ENCODE measurements around the gene PCNX3. TPM values are rescaled to one million over a fixed set of nuclear protein-coding genes. Genes with fewer than 3 reads are reported as not detected.

Gene PCNX3
- total and polyA plus RNA-seq, 2 of the 13 experiments (the other 11 are each of a cell fraction or from before 2014, with no cell fraction given): 16.2 to 23.0 TPM

- no peak for TF ChIP-seq STAG1 (CRISPR knock-in tag; IDR thresholded peaks at IDR 0.05)
- TF ChIP-seq ZNF333 (CRISPR knock-in tag; IDR thresholded peaks at IDR 0.05; ENCODE audit: borderline replicate concordance): no peak
- TF ChIP-seq ATM (IDR thresholded peaks at IDR 0.05; ENCODE audit: borderline replicate concordance): no peak
- TF ChIP-seq, protein P1, sequence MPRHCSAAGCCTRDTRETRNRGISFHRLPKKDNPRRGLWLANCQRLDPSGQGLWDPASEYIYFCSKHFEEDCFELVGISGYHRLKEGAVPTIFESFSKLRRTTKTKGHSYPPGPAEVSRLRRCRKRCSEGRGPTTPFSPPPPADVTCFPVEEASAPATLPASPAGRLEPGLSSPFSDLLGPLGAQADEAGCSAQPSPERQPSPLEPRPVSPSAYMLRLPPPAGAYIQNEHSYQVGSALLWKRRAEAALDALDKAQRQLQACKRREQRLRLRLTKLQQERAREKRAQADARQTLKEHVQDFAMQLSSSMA (CRISPR knock-in tag; IDR thresholded peaks at IDR 0.05): no peak
- no peak for TF ChIP-seq NR2F1 (CRISPR knock-in tag; IDR thresholded peaks at IDR 0.05)
- no peak for TF ChIP-seq NFATC3 (CRISPR knock-in tag; IDR thresholded peaks at IDR 0.05)
- TF ChIP-seq IRF2 (CRISPR knock-in tag; IDR thresholded peaks at IDR 0.05): peak; percentile 85
- TF ChIP-seq JUND (CRISPR knock-in tag; IDR thresholded peaks at IDR 0.05): no peak
- peak; percentile 39; the same call in 1 of the 2 replicates for TF ChIP-seq ETV5 (CRISPR knock-in tag; IDR thresholded peaks at IDR 0.05; ENCODE audit: borderline replicate concordance)
- TF ChIP-seq YY1 (IDR thresholded peaks at IDR 0.05; ENCODE audit: insufficient read depth, insufficient replicate concordance, low read depth, low read length): peak; percentile 73
- no peak for TF ChIP-seq HMG20B (CRISPR knock-in tag; conservative IDR thresholded peaks at IDR 0.05)
- TF ChIP-seq ZBTB42 (CRISPR knock-in tag; IDR thresholded peaks at IDR 0.05): no peak
- no peak for TF ChIP-seq ZNF30 (CRISPR knock-in tag; IDR thresholded peaks at IDR 0.05)
- TF ChIP-seq, protein P2, sequence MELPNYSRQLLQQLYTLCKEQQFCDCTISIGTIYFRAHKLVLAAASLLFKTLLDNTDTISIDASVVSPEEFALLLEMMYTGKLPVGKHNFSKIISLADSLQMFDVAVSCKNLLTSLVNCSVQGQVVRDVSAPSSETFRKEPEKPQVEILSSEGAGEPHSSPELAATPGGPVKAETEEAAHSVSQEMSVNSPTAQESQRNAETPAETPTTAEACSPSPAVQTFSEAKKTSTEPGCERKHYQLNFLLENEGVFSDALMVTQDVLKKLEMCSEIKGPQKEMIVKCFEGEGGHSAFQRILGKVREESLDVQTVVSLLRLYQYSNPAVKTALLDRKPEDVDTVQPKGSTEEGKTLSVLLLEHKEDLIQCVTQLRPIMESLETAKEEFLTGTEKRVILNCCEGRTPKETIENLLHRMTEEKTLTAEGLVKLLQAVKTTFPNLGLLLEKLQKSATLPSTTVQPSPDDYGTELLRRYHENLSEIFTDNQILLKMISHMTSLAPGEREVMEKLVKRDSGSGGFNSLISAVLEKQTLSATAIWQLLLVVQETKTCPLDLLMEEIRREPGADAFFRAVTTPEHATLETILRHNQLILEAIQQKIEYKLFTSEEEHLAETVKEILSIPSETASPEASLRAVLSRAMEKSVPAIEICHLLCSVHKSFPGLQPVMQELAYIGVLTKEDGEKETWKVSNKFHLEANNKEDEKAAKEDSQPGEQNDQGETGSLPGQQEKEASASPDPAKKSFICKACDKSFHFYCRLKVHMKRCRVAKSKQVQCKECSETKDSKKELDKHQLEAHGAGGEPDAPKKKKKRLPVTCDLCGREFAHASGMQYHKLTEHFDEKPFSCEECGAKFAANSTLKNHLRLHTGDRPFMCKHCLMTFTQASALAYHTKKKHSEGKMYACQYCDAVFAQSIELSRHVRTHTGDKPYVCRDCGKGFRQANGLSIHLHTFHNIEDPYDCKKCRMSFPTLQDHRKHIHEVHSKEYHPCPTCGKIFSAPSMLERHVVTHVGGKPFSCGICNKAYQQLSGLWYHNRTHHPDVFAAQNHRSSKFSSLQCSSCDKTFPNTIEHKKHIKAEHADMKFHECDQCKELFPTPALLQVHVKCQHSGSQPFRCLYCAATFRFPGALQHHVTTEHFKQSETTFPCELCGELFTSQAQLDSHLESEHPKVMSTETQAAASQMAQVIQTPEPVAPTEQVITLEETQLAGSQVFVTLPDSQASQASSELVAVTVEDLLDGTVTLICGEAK (IDR thresholded peaks at IDR 0.05): no peak; the same call in 1 of the 2 replicates
- TF ChIP-seq, protein P2 (CRISPR knock-in tag; IDR thresholded peaks at IDR 0.05): no peak; the same call in 1 of the 2 replicates
- no peak for TF ChIP-seq ZNF446 (CRISPR knock-in tag; IDR thresholded peaks at IDR 0.05)
- TF ChIP-seq TGIF2 (CRISPR knock-in tag; IDR thresholded peaks at IDR 0.05): no peak
- peak; percentile 92 for TF ChIP-seq ZNF639 (CRISPR knock-in tag; conservative IDR thresholded peaks at IDR 0.05)
- peak; percentile 78 for TF ChIP-seq NAIF1 (CRISPR knock-in tag; IDR thresholded peaks at IDR 0.05; ENCODE audit: borderline replicate concordance)
- peak; percentile 82 for TF ChIP-seq HCFC1 (IDR thresholded peaks at IDR 0.05; ENCODE audit: low read depth, low read length)
Observed at GRCh38 chr11:65615229-65615949, at the start of gene PCNX3 (continued).
